ENCODE data around the gene LRRC36.
A peak's percentile ranks its signal among the peaks of the same experiment; 100 is the strongest.

The LRRC36 gene

DNA sequence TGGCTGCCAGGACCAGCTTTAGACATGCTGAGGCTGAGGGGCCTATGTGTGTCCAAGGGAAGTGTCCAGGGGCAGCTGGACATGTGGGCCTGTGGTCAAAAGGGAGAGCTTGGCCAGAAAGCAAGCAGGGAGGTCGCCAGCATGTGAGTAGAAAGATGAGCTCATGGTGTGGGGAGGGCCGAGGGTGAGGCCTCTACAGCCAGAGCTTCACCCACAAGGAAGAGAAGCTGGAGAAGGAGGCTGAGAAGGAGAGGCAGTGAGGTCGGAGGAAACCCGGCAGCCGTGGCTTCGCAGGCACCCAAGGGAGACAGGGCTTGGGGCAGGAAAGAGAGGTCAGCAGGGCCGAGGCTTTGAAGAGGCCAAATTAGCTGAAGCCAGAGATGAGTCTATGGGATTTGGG is 100.3 kb downstream of the LRRC36 start:
- DNase-seq (ENCODE audit: low spot score): no peak

DNA sequence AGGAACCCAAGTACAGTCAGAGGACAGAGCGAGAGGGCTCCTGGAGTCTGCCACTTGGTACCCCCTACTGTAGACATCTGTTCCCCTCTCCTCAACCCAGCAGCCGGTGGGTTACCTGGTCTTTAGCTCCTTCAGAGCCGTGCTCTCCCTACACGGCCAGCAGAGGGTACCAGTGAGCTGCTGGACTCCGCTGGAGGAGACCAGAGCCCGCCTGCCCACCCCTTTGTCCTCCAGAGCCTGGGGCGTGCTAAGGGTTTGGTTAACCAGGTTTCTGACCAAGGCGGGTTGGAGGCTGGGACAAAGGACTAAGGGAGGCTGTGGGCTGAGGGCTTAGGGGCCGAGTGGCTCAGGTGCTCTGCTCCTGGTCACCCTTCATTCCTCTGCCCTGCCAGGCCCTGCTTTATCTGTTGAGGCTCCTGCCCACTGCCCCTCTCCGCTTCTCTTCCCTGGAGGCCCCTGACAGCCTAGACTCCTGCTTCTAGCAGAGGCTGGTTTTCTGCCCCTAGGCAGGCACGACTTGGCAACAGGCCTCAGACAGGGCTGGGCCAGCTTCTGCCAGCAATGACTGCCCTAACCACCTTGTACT is 101.6 kb downstream of the LRRC36 start:
- peak; percentile 23 for DNase-seq (ENCODE audit: low spot score)

DNA sequence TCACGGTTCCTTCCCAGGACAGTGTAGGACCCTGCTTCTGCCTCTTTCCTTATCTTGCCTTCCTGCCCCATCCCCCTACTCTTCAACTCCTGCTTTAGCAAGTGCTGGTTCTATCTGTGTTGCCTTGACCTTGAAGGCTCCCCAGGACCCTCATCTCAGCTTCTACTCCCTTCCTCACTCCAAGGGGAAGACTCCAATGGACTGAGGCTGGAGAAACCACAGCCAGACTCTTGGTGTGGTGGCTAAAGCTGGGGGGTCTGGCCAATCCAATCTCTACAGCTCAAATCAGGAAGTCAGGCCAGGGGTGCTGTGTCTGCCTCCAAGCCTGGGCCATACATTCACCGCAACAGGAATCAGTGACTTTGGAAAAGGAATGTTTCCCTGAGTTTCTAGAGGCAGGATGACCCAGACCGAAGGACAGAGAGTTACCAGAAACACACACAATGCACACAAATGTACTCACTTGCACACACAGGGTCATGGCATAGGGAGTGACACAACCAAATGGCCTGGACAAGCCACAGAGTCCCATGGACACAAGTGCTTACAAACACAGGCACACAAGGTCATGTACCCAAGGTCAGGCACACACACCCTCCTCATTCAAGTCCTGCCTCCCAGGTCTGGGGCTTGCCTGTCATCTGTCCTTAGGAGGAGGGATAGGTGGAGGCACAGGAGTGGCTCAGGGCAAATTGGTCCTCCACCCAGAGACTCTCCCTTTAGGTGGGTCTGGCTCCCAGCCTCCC is 102.6 kb downstream of the LRRC36 start:
- no peak for DNase-seq (ENCODE audit: low spot score)

DNA sequence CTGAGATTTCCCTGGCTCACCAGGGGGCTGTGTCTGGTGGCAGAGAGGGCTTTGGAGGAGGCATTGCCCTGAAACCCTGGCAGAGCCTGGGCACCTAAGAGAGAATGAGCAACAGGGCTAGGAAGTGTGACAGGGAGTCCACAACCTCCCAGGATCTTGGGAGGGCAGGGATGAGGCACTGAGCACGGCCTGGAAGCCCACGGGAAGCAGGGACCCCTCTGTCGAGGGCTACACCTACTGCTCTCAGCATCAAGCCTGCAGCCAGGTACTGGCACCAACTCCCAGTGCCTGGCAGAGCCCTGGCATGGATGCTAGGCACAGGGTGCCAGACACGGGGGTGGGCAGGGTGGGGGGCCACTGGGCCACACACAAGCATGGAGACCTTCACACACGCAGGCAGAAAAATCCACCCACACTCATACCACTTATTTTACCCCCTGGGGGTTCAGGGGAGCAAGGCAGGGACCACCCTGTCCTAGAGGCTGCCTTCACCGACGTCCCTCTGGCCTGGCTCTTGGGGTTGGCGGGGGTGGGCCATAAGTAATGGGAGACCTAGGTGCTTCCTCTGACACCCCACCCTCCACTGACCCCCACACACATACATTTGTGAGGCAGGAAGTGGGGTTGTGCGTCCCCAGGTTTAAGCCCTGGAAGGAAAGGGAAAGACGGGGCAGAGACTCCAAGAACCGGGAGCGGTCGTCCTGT is 103.3 kb downstream of the LRRC36 start:
- no peak for DNase-seq (ENCODE audit: low spot score)

DNA sequence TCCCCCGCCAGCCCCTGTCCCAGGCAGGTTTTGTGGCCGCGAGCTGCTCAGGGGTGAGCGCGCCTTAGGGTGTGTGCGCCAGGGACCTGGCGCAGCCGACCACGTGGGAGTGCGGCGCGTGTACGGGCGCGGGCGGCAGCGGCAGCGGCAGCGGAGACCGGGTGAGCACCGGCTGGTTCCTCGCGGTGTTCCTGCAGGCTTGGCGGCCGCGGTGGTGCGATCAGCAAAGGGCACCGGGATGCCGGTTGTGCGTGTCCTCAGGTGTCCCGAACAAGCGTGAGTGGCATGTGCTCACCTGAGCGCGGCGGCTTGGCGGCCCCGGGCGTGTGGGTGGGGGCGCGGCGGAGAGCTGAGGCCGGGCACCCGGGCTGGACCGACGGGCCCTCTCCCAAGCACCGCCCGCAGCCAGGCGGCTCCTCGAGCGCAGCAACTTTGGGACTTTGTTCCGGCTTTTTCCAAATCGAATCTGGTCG is 103.9 kb downstream of the LRRC36 start:
- no peak for DNase-seq (ENCODE audit: low spot score)

DNA sequence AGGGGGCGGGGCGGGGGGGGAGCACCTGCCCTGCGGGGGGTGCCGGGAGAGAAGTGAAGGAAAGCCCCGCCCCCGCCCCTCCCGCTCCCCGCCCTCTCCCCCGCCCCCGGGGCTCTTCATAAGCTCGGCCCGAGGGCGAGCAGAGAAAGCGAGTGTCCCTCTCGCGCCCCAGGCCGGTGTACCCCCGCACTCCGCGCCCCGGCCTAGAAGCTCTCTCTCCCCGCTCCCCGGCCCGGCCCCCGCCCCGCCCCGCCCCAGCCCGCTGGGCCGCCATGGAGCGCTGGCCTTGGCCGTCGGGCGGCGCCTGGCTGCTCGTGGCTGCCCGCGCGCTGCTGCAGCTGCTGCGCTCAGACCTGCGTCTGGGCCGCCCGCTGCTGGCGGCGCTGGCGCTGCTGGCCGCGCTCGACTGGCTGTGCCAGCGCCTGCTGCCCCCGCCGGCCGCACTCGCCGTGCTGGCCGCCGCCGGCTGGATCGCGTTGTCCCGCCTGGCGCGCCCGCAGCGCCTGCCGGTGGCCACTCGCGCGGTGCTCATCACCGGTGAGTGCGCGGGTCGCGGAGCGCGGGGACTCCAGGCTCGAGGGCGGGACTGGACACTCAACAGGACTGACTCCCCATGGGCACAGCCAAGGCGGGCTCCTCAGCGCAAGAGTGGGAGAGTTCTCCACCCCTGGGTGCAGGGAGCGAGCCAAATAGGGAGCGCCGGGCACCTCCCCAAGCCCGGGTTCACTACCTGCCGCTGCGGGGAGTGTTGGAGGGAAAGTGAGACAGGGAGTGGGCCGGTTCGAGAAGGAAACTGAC is 104.6 kb downstream of the LRRC36 start, which contains the start of gene HSD11B2:
HSD11B2 (plus strand) TSS at position 145 of the 798 bp plus-strand sequence; CDS start at position 273, 128 bp downstream.
- no peak for DNase-seq (ENCODE audit: low spot score)

DNA sequence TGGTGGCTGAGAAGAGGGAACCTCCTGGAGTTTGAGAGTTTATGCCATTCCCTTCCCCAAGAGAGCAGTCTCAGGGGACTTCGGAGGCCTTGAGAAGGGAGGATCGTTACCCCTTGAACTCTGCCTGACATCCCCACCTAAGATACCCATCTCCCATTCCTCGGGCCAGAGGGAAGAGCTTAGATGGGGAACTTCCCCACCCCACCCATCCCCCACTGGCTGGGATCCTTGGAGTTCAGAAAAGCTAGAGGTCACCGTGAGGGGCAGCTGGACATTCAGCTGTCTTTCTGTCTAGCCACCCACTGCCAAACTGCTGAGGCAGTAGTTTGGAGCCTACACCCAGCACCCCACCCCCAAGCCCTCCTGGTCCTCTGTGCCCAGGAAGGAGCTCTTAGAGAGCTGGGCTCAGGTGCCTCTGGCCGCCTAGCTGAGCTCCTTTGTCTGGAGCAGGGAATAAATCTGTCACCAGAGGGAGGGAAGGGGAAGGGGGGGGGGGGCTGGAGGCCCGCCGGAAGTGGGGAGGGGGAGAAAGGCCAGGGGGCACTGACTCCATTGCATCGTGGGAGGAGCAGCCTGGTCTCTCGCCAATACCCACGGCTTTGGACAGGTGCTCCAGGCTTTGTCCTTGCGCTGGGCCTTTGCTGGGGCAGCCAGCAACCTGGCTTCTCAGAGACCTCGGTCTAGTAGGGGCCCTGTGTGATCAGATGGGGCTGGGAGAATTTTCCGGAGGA is 105.3 kb downstream of the LRRC36 start:
- DNase-seq (ENCODE audit: low spot score): no peak

DNA sequence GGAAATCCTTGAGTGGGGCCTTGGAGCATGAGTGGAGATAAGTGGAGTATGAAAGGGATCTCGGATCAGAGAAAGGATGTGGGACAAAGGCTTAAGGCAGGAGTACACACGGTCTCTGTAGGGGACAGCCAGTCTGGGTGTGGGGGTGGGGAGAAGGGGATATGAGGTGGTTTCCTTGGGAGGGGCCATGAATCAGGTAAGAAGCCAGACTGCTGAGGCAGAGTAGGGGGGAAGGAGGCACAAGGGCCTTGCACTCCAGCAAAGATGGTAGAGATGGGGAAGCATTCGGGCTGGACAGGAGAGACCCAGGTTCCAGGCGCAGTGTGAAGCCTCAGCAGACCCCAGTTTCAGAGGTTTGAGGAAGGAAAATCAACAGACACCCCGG is 105.9 kb downstream of the LRRC36 start:
- DNase-seq (ENCODE audit: low spot score): no peak

DNA sequence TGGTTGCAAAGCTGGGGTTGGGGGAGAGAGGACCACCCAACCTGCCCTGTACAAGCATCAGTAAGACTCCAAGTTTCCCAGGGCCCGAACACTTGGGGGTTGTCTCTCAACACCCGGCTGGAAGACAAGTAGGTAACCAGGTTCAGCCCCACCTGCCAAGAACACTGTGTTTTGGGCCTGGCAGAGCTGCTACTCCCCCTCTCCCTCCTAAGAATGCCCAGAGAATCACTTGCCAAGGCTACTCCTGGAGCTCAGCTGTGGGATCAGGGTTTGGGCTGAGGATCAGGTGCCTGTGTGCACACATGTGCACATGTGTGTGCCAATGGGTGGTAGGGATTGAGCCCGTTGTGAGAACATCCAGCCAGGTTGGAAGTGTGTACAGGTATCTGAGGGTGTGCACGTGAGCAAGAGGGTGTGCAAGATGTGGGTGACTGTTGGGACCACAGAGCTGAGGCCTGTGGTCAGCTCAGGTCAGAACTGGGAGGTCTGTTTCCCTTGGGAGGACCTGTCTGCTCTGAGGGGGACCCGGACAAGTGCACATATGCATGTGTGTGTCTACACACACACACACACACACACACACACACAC is 106.6 kb downstream of the LRRC36 start:
- DNase-seq (ENCODE audit: low spot score): no peak

All from CD4-positive, alpha-beta T cell treated with Interleukin-6 at 100 ng/mL for 8 hours (primary cell).